GM21381 (cell line): Measurements from ENCODE around the gene NYNRIN.
A peak's percentile ranks its signal among the peaks of the same experiment; 100 is the strongest.
"Not testable (repeated sequence)": the region's sequence is repeated elsewhere in the genome, so short reads cannot be mapped to it uniquely, and the experiment has no call there.

Experiments used
- ATAC-seq: cut with Tn5 transposase; IDR thresholded peaks from one replicate; pipeline ENCODE4 v1.9.1; 2021; ENCODE audit warnings: mild to moderate bottlenecking, moderate library complexity; ENCODE audit not compliant: unreplicated experiment

The NYNRIN gene

DNA sequence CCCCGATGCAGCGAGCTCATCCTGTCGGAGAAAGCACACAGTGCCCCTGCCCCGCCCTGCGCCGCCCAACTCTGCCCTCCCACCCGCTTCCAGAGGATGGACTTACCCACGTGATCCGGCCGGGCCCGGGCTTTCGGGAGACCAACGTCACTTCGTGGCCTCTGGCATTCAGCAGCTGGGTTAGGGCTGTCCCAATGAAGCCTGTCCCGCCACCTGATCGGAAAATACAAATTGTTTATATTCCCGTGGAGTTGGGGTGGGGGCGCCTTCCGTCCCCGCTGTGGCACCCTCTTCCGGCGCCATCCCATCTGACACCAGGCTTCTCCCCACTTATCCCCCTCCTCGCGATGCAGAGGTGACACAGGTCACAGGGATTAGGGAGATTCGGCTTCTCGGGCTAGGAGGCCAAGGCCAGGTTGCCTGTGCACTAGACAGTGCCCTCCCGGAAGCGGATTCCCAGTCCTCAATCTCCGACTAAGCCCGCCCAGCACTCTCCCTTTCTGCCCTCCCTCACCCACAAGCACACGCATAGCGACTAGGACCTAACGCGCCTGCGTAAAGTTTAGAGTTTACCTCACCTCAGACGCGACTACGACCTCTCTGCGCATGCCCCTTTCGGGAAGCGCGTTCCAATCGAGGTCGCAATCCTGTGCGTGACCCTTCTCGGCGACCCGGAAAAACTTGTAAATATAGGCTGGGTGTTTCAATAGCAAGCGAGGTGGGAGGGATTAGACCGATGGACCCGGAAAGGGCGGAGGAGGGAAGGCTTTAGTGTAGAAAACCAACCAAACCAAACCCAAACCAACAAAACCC is 43.6 kb downstream of the NYNRIN start, which contains the start of gene SDR39U1:
Gene SDR39U1 (minus strand): TSS at position 537 of the 813 bp plus-strand sequence. CDS start 7 bp downstream, at position 530.
- peak; percentile 89 for ATAC-seq

DNA sequence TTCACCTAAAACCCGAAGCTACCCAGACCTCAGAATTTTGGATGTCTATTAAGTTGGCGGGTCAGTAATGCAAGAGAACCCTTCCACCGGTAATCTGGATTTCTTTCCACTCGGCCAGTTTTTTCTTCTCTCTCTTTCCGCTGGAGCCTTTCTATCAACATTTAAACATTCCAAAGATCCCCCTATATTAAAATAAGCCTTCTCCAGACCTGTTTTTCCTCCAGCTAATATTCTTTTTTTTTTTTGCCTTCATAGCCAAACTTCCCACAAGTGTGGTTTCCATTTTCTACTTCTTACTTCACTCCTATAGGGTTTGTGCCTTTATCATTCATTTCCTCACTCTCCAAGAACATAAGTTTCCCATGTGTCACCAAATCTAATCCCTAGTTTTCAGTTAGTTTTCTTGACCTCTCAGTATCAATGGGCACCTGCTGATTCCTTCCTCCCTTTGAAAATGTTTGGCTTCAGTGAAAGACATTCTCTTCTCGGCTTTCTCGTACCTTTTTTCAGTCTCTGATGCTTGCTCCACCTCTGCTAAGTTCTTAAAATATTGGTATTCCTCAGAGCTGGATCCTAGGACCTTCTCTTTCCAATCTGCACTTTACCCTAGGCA is 44.4 kb downstream of the NYNRIN start:
- ATAC-seq, result no peak

DNA sequence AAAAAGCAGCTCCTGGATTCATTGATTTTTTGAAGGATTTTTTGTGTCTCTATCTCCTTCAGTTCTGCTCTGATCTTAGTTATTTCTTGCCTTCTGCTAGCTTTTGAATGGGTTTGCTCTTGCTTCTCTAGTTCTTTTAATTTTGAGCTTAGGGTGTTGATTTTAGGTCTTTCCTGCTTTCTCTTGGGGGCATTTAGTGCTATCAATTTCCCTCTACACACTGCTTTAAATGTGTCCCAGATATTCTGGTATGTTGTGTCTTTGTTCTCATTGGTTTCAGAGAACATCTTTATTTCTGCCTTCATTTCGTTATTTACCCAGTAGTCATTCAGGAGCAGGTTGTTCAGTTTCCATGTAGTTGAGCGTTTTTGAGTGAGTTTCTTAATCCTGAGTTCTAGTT is 52.0 kb downstream of the NYNRIN start:
- ATAC-seq, result not testable (repeated sequence)

DNA sequence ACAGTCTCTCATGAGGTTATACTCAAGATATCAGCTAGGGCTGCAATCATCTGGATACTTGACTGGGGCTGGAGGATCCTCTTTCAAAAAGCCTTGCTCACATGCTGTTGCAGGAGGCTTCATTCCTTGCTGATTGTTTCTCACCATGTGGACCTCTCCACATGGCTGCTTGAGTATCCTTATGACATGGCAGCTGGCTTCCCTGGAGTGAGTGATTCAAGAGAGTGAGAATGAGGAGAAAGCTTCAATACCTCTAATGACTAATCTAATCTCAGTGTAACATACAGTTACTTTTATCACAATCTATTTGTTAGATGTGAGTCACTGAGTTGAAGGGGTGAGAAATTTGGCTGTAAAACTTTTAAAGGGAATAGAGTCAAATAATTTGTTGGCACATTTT is 58.2 kb downstream of the NYNRIN start:
- ATAC-seq, result no peak

DNA sequence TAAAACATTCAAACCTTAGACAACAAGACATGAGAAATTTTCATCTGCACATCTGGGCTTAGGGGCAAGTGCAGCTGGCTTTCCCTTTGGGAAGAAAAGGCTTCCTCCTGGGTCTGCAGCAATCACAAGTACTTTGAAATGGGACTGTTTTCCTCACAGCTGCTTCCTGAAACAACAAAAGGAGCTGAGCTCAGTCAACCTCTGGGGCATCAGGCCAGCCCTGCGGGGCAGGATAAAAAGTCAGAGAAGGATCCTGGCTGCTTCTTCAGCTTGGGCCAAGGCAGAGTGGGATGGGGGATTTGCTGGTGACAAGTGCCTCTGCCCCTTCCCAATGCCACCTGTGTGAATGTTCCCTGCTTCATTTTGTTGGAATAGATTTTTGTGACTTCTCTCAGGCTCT is 59.9 kb downstream of the NYNRIN start:
- no peak for ATAC-seq

DNA sequence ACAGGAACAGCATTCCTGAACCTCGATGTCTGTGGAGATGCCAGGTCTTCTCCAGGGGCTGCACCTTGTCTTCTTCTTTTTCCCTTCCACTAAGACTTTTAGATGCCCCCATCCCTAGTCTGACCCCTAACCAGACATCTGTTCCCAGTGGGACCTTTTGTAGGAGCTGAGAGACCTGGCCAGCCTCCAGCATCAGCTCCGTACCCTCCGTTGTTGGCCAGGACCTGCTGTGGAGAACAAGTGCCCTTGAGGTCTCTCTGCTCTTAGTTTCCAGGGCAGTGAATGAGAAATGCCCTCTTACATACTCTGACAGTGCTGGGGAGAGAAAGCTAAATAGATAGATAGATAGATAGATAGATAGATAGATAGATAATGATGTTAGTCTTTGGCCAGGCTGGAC is 60.5 kb downstream of the NYNRIN start:
- ATAC-seq, result no peak

DNA sequence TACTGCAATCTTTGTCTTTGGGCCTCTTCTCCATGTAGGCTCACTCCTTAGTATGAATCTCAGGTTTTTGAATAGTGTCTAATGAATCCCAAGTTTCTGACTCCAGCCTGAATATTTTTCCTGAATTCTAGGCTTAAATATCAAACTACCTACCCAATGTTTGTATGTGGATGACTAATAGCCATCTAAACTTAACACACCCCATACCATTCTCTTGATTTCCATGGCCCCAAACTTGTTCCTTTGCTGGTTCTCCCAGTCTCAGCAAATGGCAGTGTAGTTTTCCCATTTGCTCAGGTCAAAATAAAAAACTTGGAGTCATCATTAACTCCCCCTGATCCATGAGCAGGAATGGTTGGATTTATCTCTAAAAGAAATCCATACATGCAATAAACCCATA is 62.5 kb downstream of the NYNRIN start:
- no peak for ATAC-seq

DNA sequence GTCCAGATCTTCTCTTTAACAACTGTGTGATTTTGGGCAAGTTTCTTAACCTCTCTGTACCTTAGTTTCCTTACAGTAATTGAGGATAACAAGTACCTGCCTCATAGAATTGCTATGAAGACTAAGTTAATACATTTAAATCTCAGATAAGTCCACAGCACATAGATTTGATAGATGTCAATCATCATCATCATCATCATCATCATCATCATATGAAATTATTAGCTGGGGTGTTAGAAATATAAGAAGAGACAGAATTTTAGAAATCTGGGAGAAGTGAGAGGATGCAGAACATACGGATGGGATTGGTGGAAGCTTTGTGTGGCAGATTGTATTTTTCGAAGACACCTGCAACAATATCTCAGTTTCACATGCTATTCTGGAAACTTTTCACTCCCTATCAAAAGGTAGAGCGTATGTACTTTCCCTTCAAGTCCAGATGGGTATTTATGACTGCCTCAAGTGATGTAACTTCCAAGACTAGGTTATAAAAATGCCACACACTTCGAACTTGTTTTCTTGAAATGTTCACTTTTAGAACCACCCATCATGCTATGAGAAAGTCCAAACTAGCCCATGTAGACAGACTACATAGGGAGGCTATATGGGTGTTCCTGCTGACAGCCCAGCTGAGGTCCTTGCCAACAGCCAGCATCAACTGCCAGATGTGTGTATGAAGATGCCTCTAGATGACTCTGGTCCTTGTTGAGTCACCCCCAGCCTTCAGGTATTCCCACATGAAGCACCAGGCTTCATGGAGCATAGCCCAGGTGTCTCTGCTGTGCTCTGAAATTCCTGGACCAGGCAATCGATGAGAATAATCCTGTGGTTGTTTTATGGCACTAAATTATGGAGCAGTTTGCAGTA is 64.4 kb downstream of the NYNRIN start:
- ATAC-seq, result no peak

DNA sequence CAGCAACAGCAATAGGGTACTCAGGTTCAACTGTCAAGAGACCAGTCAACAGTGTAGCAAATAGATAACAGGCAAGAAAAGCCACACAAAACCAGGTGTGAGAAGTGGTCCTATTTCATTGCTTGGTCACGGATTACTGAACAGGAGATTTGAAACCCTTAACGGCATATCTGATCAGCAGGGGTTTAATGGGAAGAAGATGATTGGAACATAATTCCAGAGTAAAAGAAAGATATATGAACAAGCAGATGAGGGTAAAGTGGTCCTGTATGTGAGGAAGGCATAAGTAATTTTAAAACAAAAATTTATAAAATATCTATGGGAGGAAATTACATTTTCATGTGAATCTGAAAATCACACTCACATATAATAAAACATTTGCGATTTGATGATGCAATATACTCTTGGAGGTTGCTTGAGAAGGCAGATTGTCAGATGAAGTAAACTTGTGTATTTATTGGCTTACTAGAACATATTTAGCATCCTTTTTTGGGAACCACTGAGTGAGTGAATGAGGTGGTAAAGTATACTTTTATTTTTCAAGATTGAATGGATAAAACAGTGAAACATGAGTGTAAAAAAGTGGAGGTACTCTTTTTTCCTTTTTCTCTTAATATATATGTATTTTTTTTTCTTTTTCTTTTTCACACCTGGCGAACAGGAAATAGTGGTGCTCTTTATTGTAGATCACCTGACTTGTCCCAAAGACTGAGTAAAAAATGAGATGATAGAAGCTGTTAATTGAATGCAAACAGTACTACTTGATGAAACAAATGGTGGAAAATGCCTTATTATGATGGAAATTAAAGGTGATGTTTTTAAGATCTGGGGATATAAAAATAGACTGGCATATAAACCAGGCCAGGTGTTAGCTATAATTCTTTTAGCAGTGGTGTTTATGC is 65.3 kb downstream of the NYNRIN start:
- ATAC-seq, result no peak

DNA sequence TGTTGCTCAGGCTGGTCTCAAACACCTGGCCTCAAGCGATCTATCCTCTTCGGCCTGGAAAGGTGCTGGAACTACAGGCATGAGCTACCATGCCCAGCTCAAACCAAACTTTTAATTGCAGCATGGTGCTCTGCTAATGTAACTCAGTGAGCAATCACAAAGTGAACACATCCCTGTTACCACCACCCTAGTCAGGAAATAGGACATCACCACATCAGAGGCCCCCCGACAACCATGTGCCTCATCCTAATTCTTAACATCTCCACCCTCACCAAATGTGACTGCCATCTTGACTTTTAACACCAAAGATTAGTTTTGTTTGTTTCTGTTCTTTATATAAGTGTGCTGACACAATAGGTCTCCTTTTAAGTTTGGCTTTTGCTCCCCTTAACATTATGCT is 66.6 kb downstream of the NYNRIN start:
- no peak for ATAC-seq

DNA sequence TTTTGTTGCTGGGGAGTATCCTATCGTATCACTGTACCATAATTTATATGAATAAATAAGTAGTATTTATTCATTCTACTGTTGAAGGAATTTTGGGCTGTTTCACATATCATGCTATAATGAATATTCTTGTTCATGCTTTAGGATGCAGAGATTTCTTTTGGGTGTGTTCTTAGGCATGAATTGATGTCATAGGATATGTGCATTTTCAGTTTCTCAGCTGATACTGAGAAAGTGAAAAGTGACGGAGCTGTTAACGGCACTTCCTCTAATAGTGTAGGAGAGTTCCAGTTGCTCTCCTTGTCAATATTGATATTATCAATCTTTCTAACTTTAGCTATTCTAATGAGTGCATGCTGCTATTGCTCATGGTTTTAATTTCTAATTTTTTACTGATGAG is 67.0 kb downstream of the NYNRIN start:
- ATAC-seq, result no peak
